HG03175 (cell line): ENCODE data around the gene AFAP1.

Experiments
- ATAC-seq: cut with Tn5 transposase; IDR thresholded peaks from one replicate; pipeline ENCODE4 v1.9.1; 2021; ENCODE audit warnings: mild to moderate bottlenecking, moderate library complexity; ENCODE audit not compliant: unreplicated experiment

AFAP1 gene

GRCh38 chr4:7939377-7940108 is at the start of gene AFAP1:
Gene AFAP1, minus strand, starts transcription at chr4:7939861. Its CDS starts 67,783 bp downstream, at chr4:7872078.
- ATAC-seq = peak; percentile 92

DNA sequence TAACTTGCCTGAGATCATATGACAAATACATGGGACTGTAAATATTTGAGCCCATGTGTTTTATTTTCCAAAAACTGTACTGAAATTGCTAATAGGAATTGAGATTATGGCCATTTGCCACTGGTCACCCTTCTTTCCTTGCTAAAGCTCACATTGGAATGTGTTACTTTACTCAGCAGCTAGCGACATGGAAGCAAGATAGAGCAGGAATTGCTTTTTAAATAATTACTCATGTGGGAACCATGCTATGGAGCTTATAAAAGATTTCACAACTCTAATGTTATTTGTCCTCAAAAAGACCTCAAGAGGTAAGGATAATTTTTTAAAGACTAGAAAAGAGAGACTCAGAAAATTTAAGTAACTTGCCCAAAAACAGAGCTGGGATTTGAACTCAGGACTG is 48.8 kb upstream of the AFAP1 start:
- ATAC-seq = no peak

GRCh38 chr4:7987148-7987989 is 47.7 kb upstream of the AFAP1 start:
- no peak for ATAC-seq

DNA sequence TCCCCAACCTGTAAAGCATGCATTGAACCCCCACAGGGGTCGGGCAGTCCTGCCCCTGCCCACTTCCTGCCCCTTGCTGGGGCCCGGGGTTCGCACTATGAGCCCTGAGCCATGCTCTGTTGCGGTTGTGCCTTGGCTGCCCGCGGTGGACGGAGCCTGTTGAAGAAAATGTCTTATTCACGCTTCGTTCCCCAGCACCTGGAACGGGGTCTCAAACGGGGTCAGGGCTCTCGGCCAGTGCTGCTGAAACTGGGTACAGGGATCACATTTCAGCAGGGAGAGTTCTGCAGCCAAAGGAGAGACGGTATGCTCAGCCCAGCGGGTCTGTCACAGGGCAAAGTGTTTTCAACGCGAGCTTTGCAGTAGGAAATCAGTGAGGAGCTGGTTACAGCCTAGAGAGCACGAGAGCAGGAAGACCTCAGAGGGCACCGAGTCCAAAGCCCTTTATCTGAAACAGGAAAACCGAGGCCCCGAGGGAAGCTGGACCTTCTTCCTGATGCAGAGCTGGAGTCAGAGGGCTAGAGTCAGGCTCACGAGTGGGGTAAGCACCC is 46.3 kb upstream of the AFAP1 start:
- ATAC-seq = no peak

GRCh38 chr4:7985072-7985471 is 45.4 kb upstream of the AFAP1 start:
- ATAC-seq = no peak

DNA sequence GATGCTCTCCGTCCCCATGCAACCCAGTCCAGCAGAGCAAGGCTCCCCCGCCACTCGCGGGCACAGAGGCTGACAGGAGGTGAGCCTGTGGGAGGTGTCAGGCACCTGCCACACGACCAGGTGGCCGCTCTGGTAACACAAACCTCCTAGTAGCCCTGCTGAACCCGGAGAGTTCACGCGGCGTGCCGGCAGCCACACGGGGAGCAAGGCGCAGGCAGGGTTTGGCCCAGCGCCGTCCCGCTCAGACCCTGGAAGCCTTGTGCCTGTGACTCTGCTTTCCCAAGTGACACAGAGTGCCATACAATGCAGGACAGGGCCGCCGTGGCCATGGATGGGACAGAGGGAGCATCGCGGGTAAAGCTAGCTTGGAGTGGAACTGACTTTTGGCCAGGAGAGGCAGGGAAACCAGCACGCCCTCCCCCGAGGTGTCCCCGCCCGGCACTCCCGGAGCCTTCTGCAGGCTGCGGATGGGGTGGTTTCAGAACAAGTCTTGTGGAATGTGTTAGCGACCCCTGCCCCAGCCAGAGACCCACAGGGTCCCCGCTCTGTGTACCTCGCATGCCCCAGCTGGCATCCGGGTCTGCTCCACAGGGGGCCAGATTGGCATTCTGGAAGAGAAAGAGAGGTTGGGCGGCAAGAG is 44.7 kb upstream of the AFAP1 start:
- ATAC-seq = no peak

GRCh38 chr4:7983296-7983695 is 43.6 kb upstream of the AFAP1 start:
- ATAC-seq = no peak

GRCh38 chr4:7981738-7982394 is 42.2 kb upstream of the AFAP1 start:
- no peak for ATAC-seq

DNA sequence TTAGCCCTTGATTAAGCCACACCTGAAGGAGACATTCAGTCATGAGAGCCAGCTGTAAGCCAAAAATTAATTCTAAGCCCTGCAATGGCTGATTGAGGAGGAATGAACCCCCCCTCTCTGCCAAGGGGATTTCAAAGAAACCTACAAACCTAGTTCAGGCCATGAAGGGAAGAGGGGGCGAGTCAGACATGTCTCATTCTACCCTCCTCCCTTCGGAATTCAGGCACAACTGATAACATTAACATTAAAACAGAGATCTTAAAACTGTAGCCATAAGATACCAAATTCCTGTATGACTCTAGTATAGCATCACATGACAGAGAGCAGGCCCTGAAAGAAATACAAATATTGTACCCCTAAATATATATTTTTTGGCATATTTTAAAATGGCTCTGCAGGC is 40.4 kb upstream of the AFAP1 start:
- ATAC-seq = no peak

GRCh38 chr4:7979652-7979968 is 39.9 kb upstream of the AFAP1 start:
- no peak for ATAC-seq

- no peak for ATAC-seq
These were observed 39.4 kb upstream of the AFAP1 start for GRCh38 chr4:7978907-7979651.

GRCh38 chr4:7978489-7978888 is 38.8 kb upstream of the AFAP1 start:
- ATAC-seq = no peak

GRCh38 chr4:7976634-7977033 is 37.0 kb upstream of the AFAP1 start:
- no peak for ATAC-seq

DNA sequence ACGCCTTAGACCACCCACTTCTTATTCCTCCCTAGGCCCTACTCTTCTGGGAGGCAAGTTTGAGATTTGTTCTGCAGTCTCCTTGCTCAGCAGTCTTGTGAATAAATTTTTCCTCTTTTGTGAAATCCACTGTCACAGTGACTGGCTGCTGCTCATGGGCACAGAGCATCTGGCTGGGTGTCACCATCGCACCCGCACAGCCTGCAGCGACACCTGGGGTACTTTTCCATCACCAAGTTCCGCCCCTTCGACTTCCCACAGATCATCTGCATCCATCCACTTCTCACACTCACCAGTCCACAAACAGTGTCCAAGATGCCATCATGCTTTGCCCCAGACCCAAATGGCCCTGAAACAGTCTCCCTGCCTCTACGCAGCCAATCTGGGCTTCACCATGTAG is 36.4 kb upstream of the AFAP1 start:
- ATAC-seq = no peak

- no peak for ATAC-seq
These were observed 34.8 kb upstream of the AFAP1 start for GRCh38 chr4:7974425-7974824.

DNA sequence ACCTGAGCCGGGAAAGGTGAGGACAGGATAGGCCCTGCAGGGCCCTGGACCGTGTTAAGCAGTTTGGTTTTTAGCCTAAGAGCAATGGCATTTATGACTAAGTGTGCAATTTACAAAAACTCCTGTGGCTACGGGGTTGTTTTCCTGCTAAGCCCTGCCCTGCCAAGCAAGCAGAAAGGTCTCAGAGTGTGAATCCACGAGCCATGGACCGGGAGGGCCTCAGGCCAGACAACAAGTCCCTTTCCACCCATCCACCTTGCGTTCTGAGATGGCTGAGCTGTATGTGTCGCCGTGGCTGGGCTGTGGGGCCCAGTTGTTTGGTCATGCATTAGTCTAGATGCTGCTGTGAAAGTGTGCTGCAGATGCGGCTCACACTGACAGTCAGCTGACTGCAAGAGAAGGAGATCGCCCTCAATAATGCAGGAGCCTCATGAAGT is 33.9 kb upstream of the AFAP1 start:
- ATAC-seq = no peak

GRCh38 chr4:7971881-7972500 is 32.3 kb upstream of the AFAP1 start:
- no peak for ATAC-seq

GRCh38 chr4:7971159-7971631 is 31.5 kb upstream of the AFAP1 start:
- ATAC-seq = no peak

DNA sequence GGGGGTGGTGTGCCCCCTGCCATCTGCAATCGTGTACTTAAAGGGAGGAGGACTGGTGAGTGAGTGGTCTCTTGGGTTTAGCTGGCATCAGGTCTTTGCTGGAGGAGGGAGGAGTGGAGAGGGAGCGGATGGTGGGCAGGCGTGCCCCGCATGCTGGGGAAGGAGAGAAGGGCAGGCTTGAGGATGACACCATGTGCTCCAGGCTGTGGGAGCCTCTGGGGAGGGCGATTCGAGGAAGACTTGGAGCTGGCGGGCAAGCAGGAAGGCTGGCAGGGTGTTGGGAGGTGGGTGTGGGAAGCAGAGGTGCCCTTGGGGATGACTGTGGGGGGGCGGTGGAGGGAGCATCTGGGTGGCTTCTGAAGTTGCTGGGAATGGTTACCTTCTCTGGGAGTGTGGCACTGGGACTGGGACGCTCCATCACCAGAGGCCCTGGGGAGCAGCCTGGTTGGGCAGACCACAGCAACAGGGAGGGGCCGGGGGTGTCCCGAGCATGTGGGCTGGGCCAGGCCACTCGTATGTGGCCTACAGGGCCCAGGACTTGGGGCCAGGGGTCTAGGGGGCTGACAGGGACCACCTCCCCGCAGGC is 30.8 kb upstream of the AFAP1 start:
- peak; percentile 17 for ATAC-seq
